NCI-H2171 treated with DMSO at 0.1 percent for 48 hours (cell line): Measurements from ENCODE around the gene GOLGA6L6.
"Not testable (repeated sequence)": the region's sequence is repeated elsewhere in the genome, so short reads cannot be mapped to it uniquely, and the experiment has no call there.

Experiments
- DNase-seq: peaks from one replicate; lab custom pipeline; 2025; lab: John Stamatoyannopoulos, UW

The GOLGA6L6 gene, protein sequence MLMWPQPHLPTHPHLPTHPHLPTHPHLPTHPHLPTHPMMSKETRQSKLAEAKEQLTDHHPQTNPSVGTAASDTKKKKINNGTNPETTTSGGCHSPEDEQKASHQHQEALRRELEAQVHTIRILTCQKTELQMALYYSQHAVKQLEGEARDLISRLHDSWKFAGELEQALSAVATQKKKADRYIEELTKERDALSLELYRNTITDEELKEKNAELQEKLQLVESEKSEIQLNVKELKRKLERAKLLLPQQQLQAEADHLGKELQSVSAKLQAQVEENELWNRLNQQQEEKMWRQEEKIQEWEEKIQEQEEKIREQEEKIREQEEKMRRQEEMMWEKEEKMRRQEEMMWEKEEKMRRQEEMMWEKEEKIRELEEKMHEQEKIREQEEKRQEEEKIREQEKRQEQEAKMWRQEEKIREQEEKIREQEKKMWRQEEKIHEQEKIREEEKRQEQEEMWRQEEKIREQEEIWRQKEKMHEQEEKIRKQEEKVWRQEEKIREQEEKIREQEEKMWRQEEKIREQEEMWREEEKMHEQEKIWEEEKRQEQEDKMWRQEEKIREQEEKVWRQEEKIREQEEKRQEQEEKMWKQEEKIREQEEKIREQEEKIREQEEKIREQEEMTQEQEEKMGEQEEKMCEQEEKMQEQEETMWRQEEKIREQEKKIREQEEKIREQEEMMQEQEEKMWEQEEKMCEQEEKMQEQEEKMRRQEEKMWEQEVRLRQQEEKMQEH

DNA sequence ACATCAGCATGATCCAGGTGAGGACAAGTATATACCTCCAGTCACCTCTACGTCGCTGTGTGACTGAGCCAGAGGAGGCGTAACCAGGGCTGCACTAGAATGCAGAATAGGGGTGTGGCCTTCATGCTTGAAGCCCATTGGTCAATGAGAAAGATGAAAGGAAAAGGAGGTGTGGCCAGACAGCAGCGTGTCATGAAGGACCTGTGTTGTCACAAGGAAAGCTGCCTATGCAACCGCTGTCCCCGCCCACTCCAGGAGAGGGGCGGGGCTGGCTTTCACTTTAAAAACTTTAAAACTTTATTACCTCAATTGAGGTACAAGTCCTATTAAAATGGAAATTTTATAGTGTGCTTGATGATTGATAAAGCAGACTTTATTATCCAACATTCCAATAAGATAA, at the start of gene GOLGA6L6:
Gene GOLGA6L6, minus strand, starts transcription at position 101 of the 400 bp plus-strand sequence. Its CDS starts 91 bp downstream, at position 10.
- DNase-seq, result not testable (repeated sequence)

DNA sequence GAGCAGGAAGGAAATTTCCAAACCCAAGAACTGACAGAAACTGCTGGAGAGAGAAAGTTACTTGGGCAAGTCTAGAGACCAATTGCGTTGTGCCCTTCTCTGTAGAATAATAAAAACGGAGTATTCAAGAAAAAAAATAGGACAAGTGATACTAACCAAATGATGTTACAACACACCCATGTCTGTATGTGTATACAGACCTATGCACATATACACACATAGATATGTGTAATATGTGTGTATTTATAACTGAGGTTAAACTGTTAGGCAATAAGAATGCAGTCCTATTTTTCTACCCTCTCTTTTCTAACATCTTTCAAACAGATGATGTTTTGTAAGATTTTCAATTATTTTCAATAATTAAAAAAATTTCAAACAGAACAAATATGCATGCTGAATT, 48.5 kb upstream of the GOLGA6L6 start:
- not testable (repeated sequence) for DNase-seq

DNA sequence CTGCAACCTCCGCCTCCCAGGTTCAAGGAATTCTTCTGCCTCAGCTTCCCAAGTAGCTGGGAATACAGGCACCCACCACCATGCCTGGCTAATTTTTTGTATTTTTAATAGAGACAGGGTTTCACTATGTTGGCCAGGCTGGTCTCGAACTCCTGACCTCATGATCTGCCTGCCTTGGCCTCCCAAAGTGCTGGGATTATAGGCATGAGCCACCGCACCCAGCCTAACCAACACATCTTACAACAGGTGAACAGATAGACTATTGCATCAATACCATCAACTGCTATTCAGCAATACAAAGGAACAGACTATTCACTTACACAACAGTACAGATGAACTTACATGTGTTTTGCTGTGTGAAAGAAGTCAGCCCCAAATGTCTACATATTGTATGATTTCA, 45.2 kb upstream of the GOLGA6L6 start:
- DNase-seq, result not testable (repeated sequence)

DNA sequence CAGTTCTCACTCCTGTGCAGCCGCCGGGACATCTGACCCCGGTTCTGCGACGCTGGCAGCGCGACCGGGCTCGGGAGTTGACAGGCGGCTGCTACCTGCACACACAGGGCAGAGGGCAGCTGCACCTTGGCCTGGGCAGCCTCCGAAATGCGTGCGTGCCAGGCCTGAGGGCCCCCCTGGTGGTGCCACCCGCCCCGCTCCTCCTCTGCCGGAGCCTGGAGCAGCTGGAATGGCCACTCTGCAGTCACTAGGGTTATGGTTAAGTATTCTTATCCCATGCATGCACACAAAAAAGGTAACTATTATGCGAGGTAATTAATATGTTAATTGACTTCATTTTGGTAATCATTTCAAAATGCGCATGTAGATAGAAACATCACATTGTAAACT, 41.1 kb upstream of the GOLGA6L6 start:
- not testable (repeated sequence) for DNase-seq

DNA sequence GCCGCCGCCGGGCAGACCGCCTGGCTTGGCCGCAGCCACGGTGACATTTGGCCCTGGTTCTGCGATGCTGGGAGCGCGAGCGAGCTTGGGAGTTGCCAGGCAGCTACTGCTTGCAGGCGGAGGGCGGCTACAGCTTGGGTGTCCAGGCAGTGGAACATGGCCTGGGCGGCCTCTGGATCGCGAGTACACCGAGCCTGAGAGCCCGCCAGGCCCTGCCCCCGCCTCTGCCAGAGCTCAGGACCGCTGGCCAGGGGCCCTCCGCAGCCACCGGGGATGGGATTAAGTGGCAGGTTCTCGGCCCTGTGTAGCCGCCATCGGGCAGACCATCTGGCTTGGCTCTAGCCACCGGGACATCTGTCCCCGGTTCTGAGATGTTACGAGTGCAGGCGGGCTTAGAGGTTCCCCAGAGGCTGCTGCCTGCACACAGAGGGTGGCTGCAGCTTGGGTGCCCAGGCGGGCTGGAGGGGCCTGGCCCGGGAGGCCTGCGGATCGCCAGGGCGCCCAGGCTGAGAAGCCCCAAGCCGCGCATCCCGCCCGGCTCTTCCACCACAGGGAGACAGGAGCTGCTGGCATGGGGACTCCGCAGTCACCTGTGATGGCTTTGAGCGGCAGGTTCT, 40.6 kb upstream of the GOLGA6L6 start:
- DNase-seq, result not testable (repeated sequence)

DNA sequence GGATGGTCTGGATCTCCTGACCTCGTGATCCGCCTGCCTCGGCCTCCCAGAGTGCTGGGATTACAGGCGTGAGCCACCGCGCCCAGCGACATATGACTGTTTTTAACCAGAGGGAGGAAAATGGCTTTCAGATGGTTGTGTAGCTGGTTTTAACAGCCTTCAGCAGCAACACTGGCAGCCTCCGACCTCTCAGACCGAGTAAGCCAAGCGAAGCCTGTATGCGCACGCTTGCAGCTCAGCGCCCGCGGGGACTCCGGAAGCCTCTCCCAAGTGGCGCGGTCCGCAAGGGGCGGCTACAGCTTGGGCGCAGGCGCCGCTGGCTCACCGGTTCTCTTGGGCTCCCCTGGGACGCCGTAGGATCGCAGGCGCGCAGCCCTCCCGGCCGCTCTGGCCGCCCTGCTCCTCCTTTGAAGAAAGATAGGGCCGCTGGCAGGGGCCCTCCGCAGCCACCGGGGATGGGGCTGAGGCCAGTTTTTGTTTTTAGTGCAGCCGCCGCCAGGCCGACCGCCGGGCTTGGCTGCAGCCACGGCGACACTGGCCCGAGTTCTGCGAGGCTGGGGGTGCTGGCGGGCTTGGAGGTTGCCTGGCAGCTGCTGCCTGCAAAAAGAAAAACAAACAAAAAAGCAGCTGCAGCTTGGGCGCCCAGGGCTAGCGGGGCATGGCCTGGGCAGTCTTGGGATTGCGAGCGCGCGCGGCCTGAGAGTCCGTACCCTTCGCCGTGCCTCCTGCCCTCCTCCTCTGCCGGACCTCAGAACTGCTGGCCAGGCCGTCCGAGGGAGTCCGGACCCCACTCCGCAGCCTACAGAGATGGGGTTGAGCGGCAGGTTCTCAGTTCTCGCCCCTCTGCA, 39.9 kb upstream of the GOLGA6L6 start:
- not testable (repeated sequence) for DNase-seq

DNA sequence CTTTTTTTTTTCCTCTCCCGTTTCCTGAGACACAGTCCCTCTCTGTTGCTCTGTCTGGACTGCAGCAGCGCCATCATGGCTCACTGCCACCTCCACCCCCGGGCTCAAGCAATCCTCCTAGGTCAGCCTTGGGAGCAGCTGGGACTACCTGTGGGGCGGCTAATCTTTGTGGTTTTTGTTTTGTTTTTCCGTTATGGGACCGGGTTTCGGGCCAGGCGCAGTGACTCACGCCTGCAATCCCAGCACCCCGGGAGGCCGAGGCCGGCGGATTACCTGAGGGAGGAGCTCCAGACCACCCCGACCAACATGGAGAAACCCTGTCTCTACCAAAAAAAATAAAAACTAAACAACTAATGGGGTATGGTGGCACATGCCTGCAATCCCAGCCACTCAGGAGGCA, 38.1 kb upstream of the GOLGA6L6 start:
- not testable (repeated sequence) for DNase-seq

DNA sequence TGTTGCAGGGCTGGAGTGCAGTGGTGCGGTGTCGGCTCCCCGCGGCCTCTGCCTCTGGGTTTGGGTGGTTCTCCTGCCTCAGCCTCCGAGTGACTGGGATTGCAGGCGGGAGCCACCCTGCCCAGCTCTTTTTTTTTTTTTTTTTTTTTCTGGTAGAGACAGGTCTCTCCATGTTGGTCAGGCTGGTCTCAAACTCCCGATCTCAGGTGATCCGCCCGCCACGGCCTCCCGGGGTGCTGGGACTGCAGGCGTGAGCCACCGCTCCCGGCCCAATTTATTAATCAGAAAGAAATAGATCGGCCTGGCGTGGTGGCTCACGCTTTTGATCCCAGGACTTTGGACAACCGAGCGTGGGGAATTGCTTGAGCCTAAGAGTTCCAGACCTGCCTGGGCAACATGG, 9.7 kb upstream of the GOLGA6L6 start:
- DNase-seq, result not testable (repeated sequence)

DNA sequence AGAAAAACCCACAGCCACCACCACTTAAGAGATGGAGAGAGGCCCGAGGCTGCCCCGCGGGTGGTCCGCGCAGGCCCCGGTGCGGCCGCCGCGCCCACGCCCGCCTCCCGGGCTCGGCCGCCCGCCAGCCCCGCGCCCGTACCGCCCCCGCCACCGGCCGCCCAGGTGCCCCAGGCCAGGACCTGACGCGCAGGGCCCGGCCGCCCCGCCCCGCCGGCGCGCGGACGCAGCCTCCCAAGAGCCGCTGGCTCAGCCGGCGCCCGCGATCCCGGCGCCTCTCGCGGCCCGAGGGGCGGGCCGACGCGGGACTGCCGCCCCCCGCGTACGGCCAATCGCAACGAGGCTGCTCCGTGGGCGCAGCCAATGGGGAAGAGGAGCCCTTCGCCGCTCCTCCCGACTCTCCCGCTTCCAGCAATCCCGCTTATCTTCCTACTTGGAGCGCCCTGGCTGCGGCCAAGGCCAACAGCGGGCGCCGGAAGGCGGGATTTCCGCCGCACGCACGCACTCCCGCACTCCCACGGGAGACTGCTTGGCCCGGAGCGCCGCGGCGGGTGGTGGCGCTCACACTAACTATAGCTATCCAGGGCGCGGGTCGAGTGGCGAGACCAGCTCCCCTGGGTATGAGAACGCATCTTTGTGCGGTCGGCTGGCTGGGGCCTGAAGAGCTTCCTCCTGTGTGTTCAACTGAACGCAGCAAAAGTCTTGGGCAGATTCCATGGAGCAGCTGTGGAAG, 35.5 kb downstream of the GOLGA6L6 start:
- DNase-seq, result not testable (repeated sequence)

DNA sequence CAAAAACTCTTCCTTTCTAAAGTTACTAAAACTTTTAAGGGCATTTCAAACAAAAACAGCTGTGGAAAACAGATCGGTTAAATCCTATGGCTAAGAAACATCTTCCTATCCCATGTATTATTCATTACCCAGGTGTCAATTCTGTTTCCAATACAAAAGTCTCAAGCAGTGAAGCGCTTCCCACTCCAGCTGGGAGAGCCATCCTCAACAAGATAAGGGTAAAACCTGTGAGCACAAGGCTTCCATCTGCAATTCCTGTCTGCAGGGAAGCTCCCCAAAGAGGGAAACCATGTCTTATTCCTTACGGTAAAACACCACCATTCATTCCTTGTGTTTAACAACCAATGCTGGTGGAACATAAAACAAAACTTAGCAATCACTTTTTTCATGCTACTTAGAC, 38.8 kb downstream of the GOLGA6L6 start:
- DNase-seq, result not testable (repeated sequence)

DNA sequence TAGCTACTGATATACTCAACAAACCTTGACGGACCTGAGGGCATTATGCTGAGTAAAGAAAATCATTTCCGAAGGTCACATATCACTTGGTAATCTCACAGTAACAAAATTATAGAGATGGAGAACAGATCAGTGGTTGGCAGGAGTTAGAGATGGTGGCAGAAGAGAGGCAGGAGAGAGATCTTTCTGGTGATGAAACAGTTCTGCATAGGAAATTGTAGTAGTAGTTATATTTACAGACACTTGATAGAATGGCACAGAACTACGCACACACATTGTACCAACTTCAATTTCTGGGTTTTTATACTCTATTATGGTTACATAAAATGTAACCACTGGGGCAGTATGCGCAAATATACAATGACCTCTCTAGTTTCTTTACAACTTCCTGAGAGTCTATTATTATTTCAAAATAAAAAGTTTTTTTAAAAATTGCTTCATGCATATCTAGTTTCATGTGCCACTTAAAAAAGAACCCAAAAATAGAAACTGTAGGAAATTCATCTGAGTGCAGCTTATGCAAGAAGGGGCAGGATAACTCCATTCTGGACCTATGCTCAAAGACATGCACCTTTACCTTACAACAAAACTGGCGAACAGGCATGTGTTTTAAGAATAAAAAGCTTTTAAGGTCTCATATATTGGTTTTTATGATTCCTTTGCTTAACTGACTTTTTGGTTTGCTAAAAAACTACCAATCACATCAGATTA, 39.9 kb downstream of the GOLGA6L6 start:
- DNase-seq, result not testable (repeated sequence)

DNA sequence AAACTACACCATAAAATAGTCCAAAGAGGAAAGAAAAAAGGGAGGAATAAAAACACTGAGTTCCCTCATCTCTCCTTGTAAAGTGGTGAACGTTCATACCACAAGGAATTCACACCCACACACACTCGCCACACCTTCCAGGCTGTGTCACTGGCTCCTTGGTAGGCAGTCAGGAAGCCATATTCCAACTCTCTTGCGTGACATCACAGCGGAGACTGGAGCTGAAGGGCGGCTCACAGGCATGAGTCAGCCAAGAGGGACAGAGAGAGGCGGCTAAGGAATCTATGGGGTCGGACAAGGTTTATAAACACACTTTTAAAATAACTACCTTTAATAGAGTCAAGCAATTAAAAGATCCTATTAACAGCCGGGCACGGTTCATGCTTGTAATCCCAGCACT, 43.8 kb downstream of the GOLGA6L6 start:
- DNase-seq, result not testable (repeated sequence)

DNA sequence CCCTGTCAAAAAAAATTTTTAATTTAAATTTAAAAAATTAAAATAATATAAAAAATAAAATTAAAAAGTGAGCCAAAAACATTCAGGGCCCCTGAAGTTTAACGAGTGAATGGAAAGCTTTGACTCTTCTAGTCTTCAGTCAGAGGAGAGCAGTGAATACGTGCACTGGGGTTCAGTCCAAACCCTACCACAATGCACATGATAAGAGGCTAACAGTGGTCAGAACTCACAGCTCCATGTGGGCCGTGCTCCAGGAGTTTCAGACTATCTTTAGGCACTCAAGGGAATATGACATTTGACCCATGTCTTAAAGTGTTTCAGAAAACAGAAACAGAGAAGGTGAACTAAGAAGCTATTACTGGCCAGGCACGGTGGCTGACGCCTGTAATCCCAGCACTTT, 48.6 kb downstream of the GOLGA6L6 start:
- DNase-seq, result not testable (repeated sequence)

DNA sequence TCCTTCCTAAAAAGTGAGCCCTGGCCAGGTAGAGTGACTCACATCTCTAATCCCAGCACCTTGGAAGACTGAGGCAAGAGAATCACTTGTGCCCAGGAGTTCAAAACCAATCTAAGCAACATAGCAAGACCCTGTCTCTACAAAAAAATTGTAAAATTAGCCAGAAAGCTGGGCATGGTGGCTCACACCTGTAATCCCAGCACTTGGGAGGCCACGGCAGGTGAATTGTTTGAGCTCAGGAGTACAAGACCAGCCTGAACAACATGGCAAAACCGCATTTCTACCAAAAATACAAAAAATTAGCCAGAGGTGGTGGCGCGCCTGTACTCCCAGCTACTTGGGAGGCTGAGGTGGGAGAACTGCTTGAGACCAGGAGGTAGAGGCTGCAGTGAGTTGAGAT, 49.0 kb downstream of the GOLGA6L6 start:
- DNase-seq, result not testable (repeated sequence)

DNA sequence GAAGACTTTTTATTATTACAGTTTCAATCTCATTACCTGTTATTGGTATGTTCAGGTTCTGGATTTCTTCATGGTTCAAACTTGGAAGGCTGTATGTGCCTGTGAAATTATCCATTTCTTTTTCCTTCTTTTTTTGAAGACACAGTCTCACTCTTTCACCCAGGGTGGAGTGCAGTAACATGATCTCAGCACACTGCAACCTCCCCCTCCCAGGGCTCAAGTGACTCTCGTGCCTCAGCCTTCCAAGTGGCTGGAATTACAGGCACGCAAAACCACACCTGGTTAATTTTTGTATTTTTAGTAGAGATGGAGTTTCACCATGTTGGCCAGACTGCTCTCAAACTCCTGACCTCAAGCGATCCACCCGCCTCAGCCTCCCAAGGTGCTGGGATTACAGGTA, 52.3 kb downstream of the GOLGA6L6 start:
- not testable (repeated sequence) for DNase-seq
